Lower lobe of right lung (tissue), 2 donors: Measurements from ENCODE around the gene CAPN10. TPM values are rescaled to one million over a fixed set of nuclear protein-coding genes. Genes with fewer than 3 reads are reported as not detected.

Source experiments
- ATAC-seq, 2 donors: fragments of 200-7000 bp; cut with Tn5 transposase; one replicate each; pipeline ENCODE4 v1.9.1; 2020 to 2022; ENCODE audit warnings: mild to moderate bottlenecking in 2 of 2, moderate library complexity in 2 of 2
- DNase-seq: peaks from one replicate; pipeline ENCODE4 v3.0.0-alpha.2; 2020
- H3K27ac ChIP-seq: fragments of 200-600 bp; one replicate; pipeline ENCODE4 v1.8.0; 2022
- H3K27me3 ChIP-seq: fragments of 200-600 bp; one replicate; pipeline ENCODE4 v1.8.0; 2022; ENCODE audit warnings: low read depth
- H3K36me3 ChIP-seq: fragments of 200-600 bp; one replicate; pipeline ENCODE4 v1.8.0; 2022; ENCODE audit warnings: mild to moderate bottlenecking
- H3K4me1 ChIP-seq: fragments of 200-600 bp; one replicate; pipeline ENCODE4 v1.8.0; 2022
- H3K4me3 ChIP-seq: fragments of 200-600 bp; one replicate; pipeline ENCODE4 v1.8.0; 2022; ENCODE audit warnings: mild to moderate bottlenecking
- H3K9me3 ChIP-seq: fragments of 200-600 bp; one replicate; pipeline ENCODE4 v1.8.0; 2022
- CTCF ChIP-seq: fragments of 200-600 bp; IDR thresholded peaks from one replicate; pipeline ENCODE4 v1.8.0; 2022; ENCODE audit warnings: antibody characterized with exemption, mild to moderate bottlenecking
- intact Hi-C: fragments of 100-400 bp; cut with DNase I; formaldehyde crosslinking; loops from one replicate; pipeline ENCODE4 v1.11.0; 2022
- total RNA-seq: library from RNA; stranded (reverse); fragmentation: NEBNext Ultra II Directional; extraction: Animal tissue kit (Norgen Biotek cat#: 25700); gene quantifications from one replicate; pipeline ENCODE4 v1.2.1, GENCODE V29; 2021
- donor health status: DM: no; HTN: yes; CAD: no; lungs with severe emphysema.

The CAPN10 gene
- total RNA-seq, 1 donor from 2014 or later: 37.2 TPM

DNA sequence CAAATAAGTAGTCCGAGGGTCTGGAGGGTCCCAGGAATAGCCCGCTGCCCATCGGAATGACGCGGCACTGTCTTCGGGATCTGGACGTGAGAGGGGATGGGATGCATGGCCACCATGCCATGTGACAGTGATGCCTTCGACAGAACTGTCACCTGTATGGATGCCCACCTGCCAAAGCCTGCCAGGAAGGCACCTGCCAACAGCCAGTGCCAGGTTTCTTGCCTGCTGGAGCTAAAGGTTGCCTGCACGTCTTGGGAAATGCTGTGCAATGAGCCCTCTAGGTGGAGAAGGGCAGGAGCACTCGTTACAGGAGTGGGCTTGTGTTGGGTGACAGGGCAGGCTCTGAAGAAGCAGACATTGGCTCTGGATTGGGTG is 59.3 kb downstream of the CAPN10 start:
- H3K27ac ChIP-seq: no peak overlapping the region
- peaks cover 41% of the 10 kb centered on the region for H3K27me3 ChIP-seq
- no peak for TF ChIP-seq CTCF

GRCh38 chr2:240646176-240646899 is 59.8 kb downstream of the CAPN10 start:
- peaks cover 45% of the 10 kb centered on the region for H3K27me3 ChIP-seq
- no peaks in the 10 kb centered on the region for H3K4me1 ChIP-seq
- no peak overlapping the region for H3K27ac ChIP-seq
- no peaks in the 10 kb centered on the region for H3K9me3 ChIP-seq
- no peak overlapping the region for H3K4me3 ChIP-seq
- ATAC-seq (no peak), DNase-seq (no peak)
- intact Hi-C loops: no loop called here
- TF ChIP-seq CTCF: no peak
- no peaks in the 10 kb centered on the region for H3K36me3 ChIP-seq

More for the DNA sequence above, 59.3 kb downstream of the CAPN10 start:
- Histone ChIP-seq H3K4me1 (no peaks in the 10 kb centered on the region), H3K9me3 (no peaks in the 10 kb centered on the region), H3K36me3 (no peaks in the 10 kb centered on the region), H3K4me3 (no peak overlapping the region)
- ATAC-seq (no peak), DNase-seq (no peak)
- intact Hi-C loops: no loop called here

- H3K4me1 ChIP-seq: no peaks in the 10 kb centered on the region
- H3K27me3 ChIP-seq: peaks cover 46% of the 10 kb centered on the region
- intact Hi-C loops: no loop called here
- no peak overlapping the region for H3K4me3 ChIP-seq
- no peak for ATAC-seq
- H3K27ac ChIP-seq: no peak overlapping the region
- no peak for TF ChIP-seq CTCF
- no peaks in the 10 kb centered on the region for H3K36me3 ChIP-seq
- H3K9me3 ChIP-seq: no peaks in the 10 kb centered on the region
- DNase-seq: no peak
Measured at GRCh38 chr2:240646900-240647502, 60.5 kb downstream of the CAPN10 start.

GRCh38 chr2:240647503-240648154 is 61.1 kb downstream of the CAPN10 start:
- Histone ChIP-seq H3K4me3 (no peak overlapping the region), H3K27ac (no peak overlapping the region), H3K36me3 (no peaks in the 10 kb centered on the region), H3K9me3 (no peaks in the 10 kb centered on the region), H3K4me1 (no peaks in the 10 kb centered on the region), H3K27me3 (peaks cover 46% of the 10 kb centered on the region)
- DNase-seq (no peak), ATAC-seq (no peak)
- no peak for TF ChIP-seq CTCF
- intact Hi-C loops: no loop called here

DNA sequence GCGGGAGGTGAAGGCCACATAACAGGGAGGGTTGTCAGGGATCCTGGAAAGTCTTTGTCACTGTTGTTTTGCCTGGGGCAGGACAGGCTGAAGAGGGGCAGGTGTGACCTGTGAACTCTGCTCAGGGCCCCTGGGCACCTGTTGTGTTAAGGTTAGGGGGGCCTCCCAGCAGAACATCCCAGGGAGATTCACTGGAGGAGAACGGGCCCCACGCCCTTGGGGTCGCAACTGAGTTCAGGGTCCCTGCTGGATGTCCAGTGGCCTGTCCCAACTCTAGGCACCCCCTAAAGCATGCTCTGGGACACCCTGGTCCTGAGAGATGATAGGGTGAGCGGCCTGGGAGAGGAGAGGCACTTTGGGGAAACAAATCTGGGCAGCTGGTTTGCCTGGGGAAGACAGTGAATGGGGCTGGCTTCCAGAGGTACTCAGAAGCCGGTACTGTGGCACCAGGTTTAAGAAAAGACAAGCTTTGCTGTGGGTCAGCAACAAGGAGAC is 61.7 kb downstream of the CAPN10 start:
- peaks cover 46% of the 10 kb centered on the region for H3K27me3 ChIP-seq

More for the DNA sequence above, 61.7 kb downstream of the CAPN10 start:
- ATAC-seq (no peak), DNase-seq (no peak)
- no peaks in the 10 kb centered on the region for H3K9me3 ChIP-seq
- H3K36me3 ChIP-seq: no peaks in the 10 kb centered on the region
- TF ChIP-seq CTCF: no peak
- no peak overlapping the region for H3K4me3 ChIP-seq
- no peaks in the 10 kb centered on the region for H3K4me1 ChIP-seq
- intact Hi-C loops: no loop called here
- H3K27ac ChIP-seq: no peak overlapping the region

Other genes with a start within 250 kb of the CAPN10 start
- 14.7 TPM for gene GPC1, start 151.1 kb upstream of the CAPN10 start, total RNA-seq
- 29.3 TPM for gene ANKMY1, start 28.7 kb upstream of the CAPN10 start, total RNA-seq
- gene DUSP28, start 26.4 kb upstream of the CAPN10 start, total RNA-seq: 5.7 TPM
- gene RNPEPL1, start 18.2 kb upstream of the CAPN10 start, total RNA-seq: 102 TPM
- gene GPR35, start 38.7 kb downstream of the CAPN10 start, total RNA-seq: 4.7 TPM
- not detected for gene AQP12B, start 96.2 kb downstream of the CAPN10 start, total RNA-seq
- not detected for gene AQP12A, start 105.1 kb downstream of the CAPN10 start, total RNA-seq
- 0.24 TPM for gene KIF1A, start 233.5 kb downstream of the CAPN10 start, total RNA-seq